Measurements from ENCODE around the gene VAMP1. TPM values are rescaled to one million over a fixed set of nuclear protein-coding genes. Genes with fewer than 3 reads are reported as not detected.

VAMP1 gene
- total and polyA plus RNA-seq, 2 of the 8 experiments (the other 6 are each of a cell fraction or from before 2014, with no cell fraction given): 10.8 to 23.1 TPM

- no peak overlapping the region for H3K23ac ChIP-seq (ENCODE audit: insufficient read length)
- CTCF ChIA-PET (ENCODE audit: partially characterized antibody): interaction anchor here (0.6 to 7.4 kb wide), 4 partner anchors 11 to 110 kb away, joined by 3 to 202 read pairs (median 6); no protein-coding TSS in a partner anchor
- H4K91ac ChIP-seq (replicated peaks; ENCODE audit: insufficient read length, low read length): no peak overlapping the region
- WGBS, 2 experiments (ENCODE audit: extremely low coverage in 1 of 2, insufficient coverage in 1 of 2, insufficient read length in 1 of 2, insufficient replicate concordance in 2 of 2, low coverage in 1 of 2, low lambda C conversion rate in 2 of 2, missing lambda C conversion rate in 1 of 2): 89% methylated on average over 3 of the region's 3 CpGs; no CpG with 5 or more reads in 1 of the 2 experiments
- no peaks in the 10 kb centered on the region for H3K9me3 ChIP-seq (ENCODE audit: insufficient read depth in 2 of 2, low read depth in 1 of 2, low read length in 1 of 2)
- no peak overlapping the region for H3K4me3 ChIP-seq (ENCODE audit: extremely low read depth in 1 of 4, insufficient read depth in 2 of 4, low read depth in 3 of 4, low read length in 4 of 4)
- peaks cover 0 to 4% (median under 1%) of the 10 kb centered on the region in 4 experiments; a peak in 2 of 7 replicates for H3K4me1 ChIP-seq (replicated peaks in 1 of 4; ENCODE audit: control insufficient read depth in 3 of 4, insufficient read depth in 4 of 4, low read length in 3 of 4)
- H3K79me1 ChIP-seq (ENCODE audit: low read depth, low read length): no peaks in the 10 kb centered on the region
- no peak overlapping the region for H3K4ac ChIP-seq (replicated peaks; ENCODE audit: insufficient read length, low read depth, low read length)
- H2AFZ ChIP-seq (ENCODE audit: low read length): no peak overlapping the region
- FAIRE-seq (no peak), DNase-seq (ENCODE audit: low read depth in 1 of 2, low spot score in 2 of 2) (no peak)
- H4K20me1 ChIP-seq (replicated peaks in 1 of 2; ENCODE audit: control insufficient read depth in 1 of 2, insufficient read depth in 2 of 2, low read length in 2 of 2): no peaks in the 10 kb centered on the region
- H4K5ac ChIP-seq (ENCODE audit: insufficient read length, low read depth, low read length): no peak overlapping the region
- H3K23me2 ChIP-seq (ENCODE audit: low read depth, low read length): no peaks in the 10 kb centered on the region
- H3K18ac ChIP-seq (ENCODE audit: extremely low read depth, low read length): no peak overlapping the region
- POLR2A ChIA-PET (ENCODE audit: partially characterized antibody): interaction anchor here (0.7 to 1.6 kb wide), 3 partner anchors 19 to 133 kb away, joined by 4 to 6 read pairs (median 5); partner anchors contain the start of gene VAMP1
- no peak overlapping the region for H2BK12ac ChIP-seq (ENCODE audit: low read depth, low read length)
- H3K56ac ChIP-seq (replicated peaks; ENCODE audit: insufficient read length, low read depth, low read length): no peak overlapping the region
- H3K9ac ChIP-seq (replicated peaks in 1 of 4; ENCODE audit: extremely low read depth in 1 of 4, low read depth in 3 of 4, low read length in 3 of 4): no peak overlapping the region
- no peaks in the 10 kb centered on the region; a peak in 1 of 7 replicates for H3K27me3 ChIP-seq (replicated peaks in 1 of 4; ENCODE audit: control insufficient read depth in 3 of 4, extremely low read depth in 1 of 4, insufficient read depth in 3 of 4, low read length in 3 of 4)
- no peaks in the 10 kb centered on the region for H3K36me3 ChIP-seq (ENCODE audit: control insufficient read depth in 2 of 4, insufficient read depth in 4 of 4, low read length in 3 of 4)
- no peak overlapping the region for H2BK15ac ChIP-seq (ENCODE audit: low read length)
- H2BK20ac ChIP-seq (ENCODE audit: low read length): no peak overlapping the region
- no peak overlapping the region for H3K27ac ChIP-seq (ENCODE audit: low read depth, low read length)
- no peak overlapping the region for H4K8ac ChIP-seq (ENCODE audit: extremely low read depth, insufficient read depth, low read length)
- H3K4me2 ChIP-seq (ENCODE audit: insufficient read depth in 1 of 2, low read depth in 2 of 2, low read length in 2 of 2): no peak overlapping the region
- no peak overlapping the region for H2AK5ac ChIP-seq (ENCODE audit: low read depth, low read length)
- no peaks in the 10 kb centered on the region for H3K79me2 ChIP-seq (ENCODE audit: control insufficient read depth in 1 of 2, insufficient read depth in 2 of 2, low read length in 2 of 2)
- no peak overlapping the region for H3K14ac ChIP-seq (ENCODE audit: insufficient read length)
- H2BK5ac ChIP-seq (ENCODE audit: low read depth, low read length): no peak overlapping the region
- no peak overlapping the region for H2BK120ac ChIP-seq (replicated peaks; ENCODE audit: low read depth, low read length)
Observed at GRCh38 chr12:6428326-6428725, 42.2 kb downstream of the VAMP1 start.

Data from H1 (cell line).